Stomach (tissue), 4 donors: ENCODE data around the gene NDUFA8.

Experiments
- CTCF ChIP-seq, 7 experiments: fragments of 450-650 bp in 4 of 7; fragments of 200-600 bp in 3 of 7; sonication (generic) in 3 of 7; IDR thresholded peaks; one replicate each; pipeline ENCODE4 v1.5.1; 2016 to 2019; ENCODE audit warnings: antibody characterized with exemption in 7 of 7, control low read depth in 2 of 7, mild to moderate bottlenecking in 1 of 7
- POLR2A ChIP-seq, 4 donors: fragments of 450-650 bp; IDR thresholded peaks; one replicate each; pipeline ENCODE4 v1.6.1; 2016; ENCODE audit warnings: antibody characterized with exemption in 4 of 4, control low read depth in 2 of 4, mild to moderate bottlenecking in 1 of 4, moderate library complexity in 1 of 4

- TF ChIP-seq POLR2A (IDR thresholded peaks at IDR 0.05) = no peak
- no peak for TF ChIP-seq CTCF (IDR thresholded peaks at IDR 0.05)
These were observed 8.2 kb downstream of the NDUFA8 start for GRCh38 chr9:122151267-122151828.
